Stimulated activated CD4-positive, alpha-beta T cell treated with anti-CD3 and anti-CD28 coated beads, Interleukin-12 subunit alpha, Interleukin-12 subunit beta, amount 100 ng/mL, for 24 hours (primary cell): Measurements from ENCODE around the gene PHACTR2.
"Not testable (repeated sequence)": the region's sequence is repeated elsewhere in the genome, so short reads cannot be mapped to it uniquely, and the experiment has no call there.

ENCODE experiments used
- DNase-seq, 2 experiments: peaks; one replicate each; pipeline ENCODE4 v3.0.0-alpha.2; 2020; ENCODE audit warnings: low read depth in 2 of 2

The PHACTR2 gene

DNA sequence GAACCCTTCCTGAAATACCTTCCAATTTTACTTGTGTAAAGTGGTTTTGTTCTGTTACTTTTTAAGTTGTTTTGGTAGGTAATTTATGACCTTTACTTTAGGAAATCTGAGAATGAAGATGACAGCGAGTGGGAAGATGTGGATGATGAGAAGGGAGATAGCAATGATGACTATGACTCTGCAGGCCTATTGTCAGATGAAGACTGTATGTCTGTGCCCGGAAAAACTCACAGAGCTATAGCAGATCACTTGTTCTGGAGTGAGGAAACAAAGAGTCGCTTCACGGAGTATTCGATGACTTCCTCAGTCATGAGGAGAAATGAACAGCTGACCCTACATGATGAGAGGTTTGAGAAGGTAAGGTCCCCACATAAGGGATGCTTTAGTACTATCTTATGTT is 179.9 kb downstream of the PHACTR2 start:
- DNase-seq: no peak

DNA sequence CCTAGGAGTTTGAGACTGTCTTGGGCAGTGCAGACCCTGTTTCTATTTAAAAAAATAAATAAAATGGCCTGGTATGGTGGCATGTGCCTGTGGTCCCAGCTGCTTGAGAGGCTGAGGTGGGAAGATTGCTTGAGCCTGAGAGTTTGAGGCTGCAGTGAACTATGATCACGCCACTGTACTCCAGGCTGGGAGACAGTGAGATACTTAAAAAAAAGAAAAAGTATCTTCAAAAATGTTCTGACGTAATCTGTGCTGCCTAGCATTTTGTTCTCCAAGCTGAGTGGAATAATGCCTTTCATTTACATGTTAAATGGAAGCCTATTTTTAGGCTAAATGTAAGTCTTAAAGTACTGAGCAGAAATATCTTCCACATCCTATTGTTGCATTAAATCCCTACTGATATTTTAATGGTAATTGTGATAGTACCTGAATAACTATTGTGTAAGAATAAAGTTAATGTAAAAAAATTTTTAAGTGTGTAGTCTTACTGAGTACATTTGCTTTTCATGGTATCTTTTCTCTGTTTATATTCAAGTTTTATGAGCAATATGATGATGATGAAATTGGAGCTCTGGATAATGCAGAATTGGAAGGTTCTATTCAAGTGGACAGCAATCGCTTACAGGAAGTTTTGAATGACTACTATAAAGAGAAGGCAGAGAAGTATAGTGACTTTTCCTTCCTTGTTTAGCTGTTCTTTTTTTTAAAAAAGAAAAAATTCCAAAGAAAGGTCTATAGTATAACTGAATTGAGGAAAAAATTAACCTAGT is 182.3 kb downstream of the PHACTR2 start:
- no peak for DNase-seq

DNA sequence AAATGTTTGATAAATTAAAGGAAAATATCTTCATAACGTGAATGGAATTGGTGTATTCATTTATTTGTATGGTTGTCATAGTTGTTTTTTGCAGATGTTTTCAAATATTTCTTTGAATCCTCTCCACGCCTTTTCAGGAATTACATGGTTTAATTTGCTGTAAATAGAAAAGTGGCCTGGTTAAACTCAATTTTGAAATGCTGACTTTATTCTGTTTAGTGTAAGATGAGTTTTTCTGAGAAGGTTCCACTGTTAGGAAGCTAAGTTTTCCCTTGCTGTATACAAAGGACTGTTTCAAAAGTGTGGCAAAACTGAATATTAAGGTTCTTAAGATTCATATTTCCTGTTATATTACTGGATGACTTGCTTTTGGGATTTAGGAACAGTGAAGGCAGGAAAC is 186.0 kb downstream of the PHACTR2 start:
- DNase-seq: no peak

DNA sequence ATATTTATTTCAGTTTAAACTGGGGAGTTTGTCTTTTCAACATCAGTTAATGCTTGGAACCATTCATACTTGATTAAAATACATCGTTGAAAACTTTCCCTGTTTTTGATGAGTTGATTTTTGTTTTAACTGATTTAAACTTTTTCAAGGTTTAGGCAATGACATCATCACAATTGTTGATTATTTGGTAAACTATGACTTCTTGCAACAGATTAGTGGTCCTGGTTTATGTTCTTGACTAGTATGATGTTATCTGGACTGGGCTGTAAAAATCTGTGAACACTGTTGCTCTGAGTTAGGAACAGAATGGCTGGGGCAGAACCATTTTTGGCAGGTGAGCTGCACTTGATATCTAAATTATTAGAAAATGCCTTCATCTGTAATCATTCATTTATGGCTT is 186.5 kb downstream of the PHACTR2 start, which contains the start of gene ZC2HC1B:
Gene ZC2HC1B (plus strand): TSS at position 241 of the 400 bp plus-strand sequence. CDS start 66 bp downstream, at position 307.
- no peak for DNase-seq

DNA sequence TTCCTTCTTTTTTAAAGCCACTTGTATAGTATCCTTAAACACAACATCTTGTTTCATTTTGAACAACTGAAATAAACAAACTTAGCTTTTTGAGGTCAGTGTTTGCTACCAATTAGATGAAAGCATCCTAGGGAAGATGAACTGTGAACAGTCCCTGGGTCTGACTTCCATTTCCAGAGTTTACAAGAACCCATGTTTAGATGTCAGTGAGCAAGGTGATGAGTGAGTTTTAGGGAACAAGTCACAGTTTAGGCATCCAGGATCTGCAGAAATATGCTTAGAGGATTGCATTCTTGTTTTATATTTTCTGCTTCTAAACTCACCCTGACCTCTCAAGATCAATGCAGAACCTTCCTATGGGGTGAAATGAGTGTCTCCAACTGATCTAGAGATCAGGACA is 189.5 kb downstream of the PHACTR2 start:
- no peak for DNase-seq

DNA sequence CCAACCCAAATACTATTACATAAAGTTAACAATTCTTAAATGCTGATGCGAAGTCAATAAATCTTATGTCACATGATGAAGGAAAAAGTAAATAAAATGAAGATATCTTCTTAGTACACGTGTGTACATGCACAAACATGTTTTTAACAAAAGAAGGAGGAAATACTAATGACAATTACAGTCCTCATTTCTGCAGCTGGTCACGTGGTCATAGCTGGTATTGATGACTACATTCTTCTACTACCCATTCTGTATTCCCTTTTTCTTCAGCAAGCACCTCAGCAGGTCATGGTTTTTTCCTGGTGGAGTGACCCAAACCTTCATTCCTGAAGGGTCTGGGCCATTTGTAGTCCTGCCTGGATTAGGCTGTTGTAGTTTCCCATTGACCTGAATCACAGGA is 191.0 kb downstream of the PHACTR2 start:
- not testable (repeated sequence) for DNase-seq

DNA sequence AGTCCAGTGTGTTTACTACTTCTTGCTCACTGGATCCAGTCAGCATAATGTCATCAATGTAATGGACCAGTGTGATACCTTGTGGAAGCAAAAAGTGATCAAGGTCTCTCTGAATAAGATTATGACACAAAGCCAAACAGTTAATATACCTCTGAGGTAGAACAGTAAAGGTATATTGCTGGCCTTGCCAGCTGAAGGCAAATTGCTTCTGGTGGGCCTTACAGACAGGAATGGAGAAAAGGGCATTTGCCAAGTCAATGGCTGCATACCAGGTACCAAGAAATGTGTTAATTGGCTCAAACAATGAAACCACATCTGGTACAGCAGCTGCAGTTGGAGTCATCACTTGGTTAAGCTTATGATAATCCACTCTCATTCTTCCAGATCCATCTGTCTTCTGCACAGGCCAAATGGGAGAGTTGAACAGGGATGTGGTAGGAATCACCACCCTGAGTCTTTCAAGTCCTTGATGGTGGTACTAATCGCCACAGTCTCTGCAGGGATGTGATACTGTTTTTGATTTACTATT is 193.5 kb downstream of the PHACTR2 start:
- not testable (repeated sequence) for DNase-seq

DNA sequence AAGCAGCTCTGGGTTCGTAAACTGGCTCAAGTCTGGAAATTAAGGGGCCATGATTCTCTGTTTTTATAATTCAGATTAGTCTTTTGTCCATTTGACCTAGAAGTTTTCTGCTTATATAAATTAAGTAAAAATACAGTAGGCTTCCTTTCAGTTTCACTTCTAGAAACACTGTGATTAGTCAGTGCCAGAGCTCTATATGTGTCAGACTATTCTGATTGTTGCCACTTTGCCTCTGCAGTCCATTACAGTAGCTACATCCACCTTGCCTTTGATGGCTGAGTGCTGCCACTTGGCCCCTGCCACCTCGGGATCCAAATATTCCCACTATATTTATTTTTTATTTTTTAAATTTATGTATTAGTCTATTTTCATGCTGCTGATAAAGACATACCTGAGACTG is 194.4 kb downstream of the PHACTR2 start:
- no peak for DNase-seq

DNA sequence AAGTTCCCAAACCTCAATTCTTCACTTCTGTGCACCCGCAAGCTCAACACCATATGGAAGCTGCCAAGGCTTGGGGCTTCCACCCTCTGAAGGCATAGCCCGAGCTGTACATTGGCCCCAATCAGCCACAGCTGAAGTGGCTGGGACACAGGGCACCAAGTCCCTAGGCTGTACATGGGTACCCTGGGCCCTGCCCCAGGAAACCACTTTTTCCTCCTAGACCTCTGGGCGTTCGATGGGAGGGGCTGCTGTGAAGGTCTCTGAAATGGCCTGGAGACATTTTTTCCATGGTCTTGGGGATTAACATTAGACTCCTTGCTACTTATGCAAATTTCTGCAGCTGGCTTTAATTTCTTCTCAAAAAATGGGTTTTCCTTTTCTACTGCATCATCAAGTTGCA is 195.8 kb downstream of the PHACTR2 start:
- not testable (repeated sequence) for DNase-seq

DNA sequence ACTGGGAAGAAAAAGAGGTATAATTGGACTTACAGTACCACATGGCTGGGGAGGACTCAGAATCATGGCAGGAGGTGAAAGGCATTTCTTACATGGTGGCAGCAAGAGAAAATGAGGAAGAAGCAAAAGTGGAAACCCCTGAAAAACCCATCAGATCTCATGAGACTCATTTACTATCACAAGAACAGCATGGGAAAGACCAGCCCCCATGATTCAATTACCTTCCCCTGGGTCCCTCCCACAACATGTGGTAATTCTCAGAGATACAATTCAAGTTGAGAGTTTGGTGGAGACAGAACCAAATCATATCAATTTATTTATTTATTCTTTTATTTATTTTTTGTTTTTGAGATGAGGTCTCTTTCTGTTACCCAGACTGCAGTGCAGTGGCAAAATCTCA is 196.7 kb downstream of the PHACTR2 start:
- not testable (repeated sequence) for DNase-seq

DNA sequence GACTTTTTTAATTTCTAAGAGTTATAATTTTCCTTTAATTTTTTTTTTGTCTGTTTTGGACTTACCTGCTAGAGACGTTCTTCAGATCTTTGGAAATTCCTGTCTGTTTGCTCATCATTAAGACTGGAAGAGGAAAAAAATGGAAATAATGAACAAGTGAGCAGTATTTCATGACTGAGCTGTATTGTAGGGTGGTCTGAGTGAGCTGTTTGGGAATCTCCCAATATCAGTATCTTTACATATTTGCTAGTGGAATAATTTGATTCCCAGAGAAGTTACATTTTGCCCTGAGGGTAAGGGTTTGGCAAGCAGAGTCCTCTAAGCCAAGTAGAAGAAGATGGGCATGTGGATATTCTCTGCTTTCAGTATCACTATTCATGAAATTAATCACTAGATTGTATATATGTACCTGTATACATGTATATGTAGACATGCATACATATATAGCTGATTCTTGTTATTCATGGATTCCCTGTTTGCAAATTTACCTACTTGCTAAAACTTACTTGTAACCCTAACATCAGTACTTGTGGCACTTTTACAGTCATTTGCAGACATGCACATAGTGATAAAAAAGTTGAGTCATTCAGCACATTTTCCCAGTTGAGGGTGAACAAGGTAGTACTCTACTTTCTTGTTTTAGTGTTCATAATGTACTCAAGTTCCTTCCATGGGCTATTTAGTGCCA is 200.0 kb downstream of the PHACTR2 start:
- DNase-seq: no peak

DNA sequence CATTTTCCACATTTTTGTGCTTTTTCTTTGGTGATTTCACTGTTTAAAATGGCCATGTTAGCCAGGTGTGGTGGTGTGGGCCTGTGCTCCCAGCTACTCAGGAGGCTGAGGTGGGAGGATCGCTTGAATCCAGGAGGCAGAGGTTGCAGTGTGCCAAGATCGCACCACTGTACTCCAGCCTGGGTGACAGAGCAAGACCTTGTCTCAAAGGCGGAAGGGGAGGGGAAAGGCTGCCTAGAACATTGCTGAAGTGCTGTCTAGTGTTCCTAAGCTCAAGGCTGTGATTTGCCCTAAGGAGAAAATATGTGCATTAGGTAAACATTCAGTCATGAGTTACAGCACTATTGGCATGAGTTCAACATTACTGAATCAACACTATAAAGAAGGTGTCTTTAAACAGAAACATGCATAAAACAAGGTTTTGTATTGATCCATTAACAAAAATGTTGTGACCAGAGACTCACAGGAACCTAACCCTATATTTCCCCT is 200.6 kb downstream of the PHACTR2 start:
- DNase-seq: no peak

DNA sequence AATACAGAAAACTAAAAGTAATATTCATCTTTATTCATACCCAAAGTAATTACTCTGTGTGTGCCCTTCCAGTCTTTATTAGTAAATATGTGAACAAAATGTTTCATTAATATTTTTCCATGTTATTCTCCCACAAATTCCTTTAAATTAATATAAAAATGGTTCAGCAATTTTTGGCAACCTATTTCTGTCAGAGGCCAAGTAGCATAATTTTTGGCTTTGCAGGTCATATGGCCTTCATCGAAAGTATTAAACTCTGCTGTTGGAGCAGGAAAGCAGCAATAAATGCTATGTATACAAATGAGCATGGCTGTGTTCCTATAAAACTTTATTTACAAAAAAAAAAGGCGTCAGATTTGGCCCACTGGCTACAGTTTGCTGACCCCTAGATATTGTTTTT is 202.6 kb downstream of the PHACTR2 start:
- no peak for DNase-seq
